PFSK-1 (cell line): Measurements from ENCODE around the gene EXOC6B.

ENCODE experiments used
- POLR2AphosphoS5 ChIP-seq: IDR thresholded peaks from 2 replicates; pipeline ENCODE4 v1.6.1; 2012; ENCODE audit warnings: low read depth, mild to moderate bottlenecking, control low read depth, low read length, moderate library complexity
- TAF1 ChIP-seq: IDR thresholded peaks from 2 replicates; pipeline ENCODE4 v1.6.1; 2012; ENCODE audit warnings: low read length, control low read depth, borderline replicate concordance; ENCODE audit not compliant: insufficient read depth

GRCh38 chr2:72332720-72333119 lies 493.1 kb downstream of the EXOC6B start:
- TF ChIP-seq POLR2AphosphoS5 (no peak), TAF1 (no peak)
